NB4 (cell line): ENCODE measurements around the gene NAGS.

ENCODE experiments used
- MYC ChIP-seq: IDR thresholded peaks from 2 replicates; pipeline ENCODE4 v1.6.1; 2011; ENCODE audit warnings: low read depth, low read length
- POLR2A ChIP-seq: IDR thresholded peaks from 2 replicates; pipeline ENCODE4 v1.6.1; 2011; ENCODE audit warnings: mild to moderate bottlenecking; ENCODE audit not compliant: insufficient read length; ENCODE audit errors: extremely low read depth
- TF ChIP-seq, protein P1 (sequence below): IDR thresholded peaks from one replicate; pipeline ENCODE4 v1.5.1; 2012; ENCODE audit warnings: low read depth, low read length
- TF ChIP-seq, protein P2 (sequence below): IDR thresholded peaks from 2 replicates; pipeline ENCODE4 v1.6.1; 2011; ENCODE audit warnings: low read depth, low read length

DNA sequence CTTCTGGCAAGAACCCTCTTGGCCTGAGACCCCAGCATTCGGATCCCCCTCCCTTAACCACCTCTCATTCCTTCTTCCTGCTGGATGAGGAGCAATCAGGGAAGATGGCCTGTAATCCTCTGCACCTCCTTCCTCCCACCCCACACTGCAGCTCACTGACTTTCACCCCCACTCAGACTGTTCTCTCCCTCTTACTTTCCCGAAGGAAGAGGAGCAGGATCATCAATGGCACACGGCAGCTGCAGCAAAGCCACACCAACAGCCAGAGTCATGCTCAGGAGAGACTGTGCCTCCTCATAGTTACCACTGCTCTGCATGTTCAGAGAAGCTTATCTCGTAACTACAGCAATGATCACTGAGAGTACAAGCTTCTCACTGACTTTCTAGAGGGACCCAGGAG, 20.4 kb downstream of the NAGS start:
- TF ChIP-seq, protein P1, sequence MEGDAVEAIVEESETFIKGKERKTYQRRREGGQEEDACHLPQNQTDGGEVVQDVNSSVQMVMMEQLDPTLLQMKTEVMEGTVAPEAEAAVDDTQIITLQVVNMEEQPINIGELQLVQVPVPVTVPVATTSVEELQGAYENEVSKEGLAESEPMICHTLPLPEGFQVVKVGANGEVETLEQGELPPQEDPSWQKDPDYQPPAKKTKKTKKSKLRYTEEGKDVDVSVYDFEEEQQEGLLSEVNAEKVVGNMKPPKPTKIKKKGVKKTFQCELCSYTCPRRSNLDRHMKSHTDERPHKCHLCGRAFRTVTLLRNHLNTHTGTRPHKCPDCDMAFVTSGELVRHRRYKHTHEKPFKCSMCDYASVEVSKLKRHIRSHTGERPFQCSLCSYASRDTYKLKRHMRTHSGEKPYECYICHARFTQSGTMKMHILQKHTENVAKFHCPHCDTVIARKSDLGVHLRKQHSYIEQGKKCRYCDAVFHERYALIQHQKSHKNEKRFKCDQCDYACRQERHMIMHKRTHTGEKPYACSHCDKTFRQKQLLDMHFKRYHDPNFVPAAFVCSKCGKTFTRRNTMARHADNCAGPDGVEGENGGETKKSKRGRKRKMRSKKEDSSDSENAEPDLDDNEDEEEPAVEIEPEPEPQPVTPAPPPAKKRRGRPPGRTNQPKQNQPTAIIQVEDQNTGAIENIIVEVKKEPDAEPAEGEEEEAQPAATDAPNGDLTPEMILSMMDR, result no peak
- TF ChIP-seq MYC, result no peak
- TF ChIP-seq, protein P2, sequence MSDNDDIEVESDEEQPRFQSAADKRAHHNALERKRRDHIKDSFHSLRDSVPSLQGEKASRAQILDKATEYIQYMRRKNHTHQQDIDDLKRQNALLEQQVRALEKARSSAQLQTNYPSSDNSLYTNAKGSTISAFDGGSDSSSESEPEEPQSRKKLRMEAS, result no peak
- no peak for TF ChIP-seq POLR2A
